ENCODE results near the gene HAUS3.

GRCh38 chr4:2280531-2281300 is 38.8 kb upstream of the HAUS3 start:
- TF ChIP-seq POLR2AphosphoS5 (IDR thresholded peaks at IDR 0.05; ENCODE audit: low read depth, low read length) (no peak), CTCF (IDR thresholded peaks at IDR 0.05) (no peak)
- TF ChIP-seq, protein P1, sequence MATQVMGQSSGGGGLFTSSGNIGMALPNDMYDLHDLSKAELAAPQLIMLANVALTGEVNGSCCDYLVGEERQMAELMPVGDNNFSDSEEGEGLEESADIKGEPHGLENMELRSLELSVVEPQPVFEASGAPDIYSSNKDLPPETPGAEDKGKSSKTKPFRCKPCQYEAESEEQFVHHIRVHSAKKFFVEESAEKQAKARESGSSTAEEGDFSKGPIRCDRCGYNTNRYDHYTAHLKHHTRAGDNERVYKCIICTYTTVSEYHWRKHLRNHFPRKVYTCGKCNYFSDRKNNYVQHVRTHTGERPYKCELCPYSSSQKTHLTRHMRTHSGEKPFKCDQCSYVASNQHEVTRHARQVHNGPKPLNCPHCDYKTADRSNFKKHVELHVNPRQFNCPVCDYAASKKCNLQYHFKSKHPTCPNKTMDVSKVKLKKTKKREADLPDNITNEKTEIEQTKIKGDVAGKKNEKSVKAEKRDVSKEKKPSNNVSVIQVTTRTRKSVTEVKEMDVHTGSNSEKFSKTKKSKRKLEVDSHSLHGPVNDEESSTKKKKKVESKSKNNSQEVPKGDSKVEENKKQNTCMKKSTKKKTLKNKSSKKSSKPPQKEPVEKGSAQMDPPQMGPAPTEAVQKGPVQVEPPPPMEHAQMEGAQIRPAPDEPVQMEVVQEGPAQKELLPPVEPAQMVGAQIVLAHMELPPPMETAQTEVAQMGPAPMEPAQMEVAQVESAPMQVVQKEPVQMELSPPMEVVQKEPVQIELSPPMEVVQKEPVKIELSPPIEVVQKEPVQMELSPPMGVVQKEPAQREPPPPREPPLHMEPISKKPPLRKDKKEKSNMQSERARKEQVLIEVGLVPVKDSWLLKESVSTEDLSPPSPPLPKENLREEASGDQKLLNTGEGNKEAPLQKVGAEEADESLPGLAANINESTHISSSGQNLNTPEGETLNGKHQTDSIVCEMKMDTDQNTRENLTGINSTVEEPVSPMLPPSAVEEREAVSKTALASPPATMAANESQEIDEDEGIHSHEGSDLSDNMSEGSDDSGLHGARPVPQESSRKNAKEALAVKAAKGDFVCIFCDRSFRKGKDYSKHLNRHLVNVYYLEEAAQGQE (IDR thresholded peaks at IDR 0.05; ENCODE audit: insufficient read depth in 1 of 2, low read depth in 2 of 2, low read length in 1 of 2) = no peak
